ENCODE results near the gene PHACTR3. TPM values are rescaled to one million over a fixed set of nuclear protein-coding genes. Genes with fewer than 3 reads are reported as not detected.

Gene PHACTR3
- total RNA-seq, 4 donors from 2014 or later = 0.66 to 7.8 TPM; not detected in 2

DNA sequence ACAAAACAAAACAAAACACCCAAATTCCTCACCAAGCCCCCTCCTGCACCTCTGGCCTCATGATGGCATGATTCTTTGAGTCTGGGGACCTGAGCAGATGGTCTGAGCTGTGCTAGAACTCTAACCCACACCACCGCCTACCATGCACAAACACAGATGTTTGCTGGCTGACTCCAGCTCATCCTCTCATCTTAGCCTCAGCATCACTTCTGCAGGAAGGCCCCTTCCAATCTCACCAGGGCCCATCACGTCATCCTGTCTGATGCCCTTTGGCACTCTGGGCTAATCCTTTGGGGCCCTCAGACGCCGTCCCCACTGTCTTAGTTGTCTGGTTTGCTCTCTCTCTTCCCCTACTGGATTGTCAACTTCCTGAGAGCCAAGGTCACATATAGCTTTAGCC is 85.8 kb downstream of the PHACTR3 start:
- TF ChIP-seq, protein P1, sequence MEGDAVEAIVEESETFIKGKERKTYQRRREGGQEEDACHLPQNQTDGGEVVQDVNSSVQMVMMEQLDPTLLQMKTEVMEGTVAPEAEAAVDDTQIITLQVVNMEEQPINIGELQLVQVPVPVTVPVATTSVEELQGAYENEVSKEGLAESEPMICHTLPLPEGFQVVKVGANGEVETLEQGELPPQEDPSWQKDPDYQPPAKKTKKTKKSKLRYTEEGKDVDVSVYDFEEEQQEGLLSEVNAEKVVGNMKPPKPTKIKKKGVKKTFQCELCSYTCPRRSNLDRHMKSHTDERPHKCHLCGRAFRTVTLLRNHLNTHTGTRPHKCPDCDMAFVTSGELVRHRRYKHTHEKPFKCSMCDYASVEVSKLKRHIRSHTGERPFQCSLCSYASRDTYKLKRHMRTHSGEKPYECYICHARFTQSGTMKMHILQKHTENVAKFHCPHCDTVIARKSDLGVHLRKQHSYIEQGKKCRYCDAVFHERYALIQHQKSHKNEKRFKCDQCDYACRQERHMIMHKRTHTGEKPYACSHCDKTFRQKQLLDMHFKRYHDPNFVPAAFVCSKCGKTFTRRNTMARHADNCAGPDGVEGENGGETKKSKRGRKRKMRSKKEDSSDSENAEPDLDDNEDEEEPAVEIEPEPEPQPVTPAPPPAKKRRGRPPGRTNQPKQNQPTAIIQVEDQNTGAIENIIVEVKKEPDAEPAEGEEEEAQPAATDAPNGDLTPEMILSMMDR (IDR thresholded peaks at IDR 0.05; ENCODE audit: low read depth) = no peak

DNA sequence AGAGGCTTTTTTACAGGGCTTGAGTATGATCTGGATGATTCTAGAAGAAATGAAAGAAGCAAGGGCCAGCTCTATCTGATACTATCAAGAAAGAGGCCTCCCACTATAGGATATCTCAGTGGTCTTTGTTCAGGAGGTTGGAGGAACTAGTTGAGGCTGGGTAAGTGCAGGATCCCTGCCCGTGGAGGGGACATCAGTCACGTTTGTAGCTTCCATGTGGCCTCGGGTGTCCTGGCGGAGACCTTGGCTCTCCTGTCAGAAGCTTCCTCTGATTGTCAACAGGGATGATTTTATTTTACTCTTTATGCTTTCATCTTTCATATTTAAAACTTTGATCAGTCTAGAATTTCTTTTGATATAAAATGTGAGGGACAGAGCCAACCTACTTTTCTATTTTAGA is 86.6 kb downstream of the PHACTR3 start:
- TF ChIP-seq, protein P1 (IDR thresholded peaks at IDR 0.05; ENCODE audit: low read depth) = no peak

DNA sequence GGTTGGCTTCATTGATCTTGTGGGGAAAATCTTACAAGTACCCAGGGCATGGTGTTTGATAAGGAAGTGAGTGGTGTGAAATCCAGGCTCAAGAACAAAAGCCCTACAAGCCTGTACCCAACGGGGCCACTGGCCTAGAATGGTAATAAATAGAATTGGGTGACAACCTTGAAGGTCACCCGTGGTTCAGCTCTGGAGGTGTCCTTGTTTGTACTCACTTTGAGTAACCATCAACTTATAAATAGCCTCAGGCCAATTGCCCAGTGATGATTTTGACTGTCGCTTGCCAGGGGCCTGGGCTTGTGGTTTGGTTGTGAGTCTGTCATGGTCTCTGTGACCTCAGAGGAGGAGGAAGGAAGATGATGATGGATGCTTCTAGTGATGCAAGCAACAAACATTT is 87.8 kb downstream of the PHACTR3 start:
- TF ChIP-seq, protein P1 (IDR thresholded peaks at IDR 0.05; ENCODE audit: low read depth) = no peak

DNA sequence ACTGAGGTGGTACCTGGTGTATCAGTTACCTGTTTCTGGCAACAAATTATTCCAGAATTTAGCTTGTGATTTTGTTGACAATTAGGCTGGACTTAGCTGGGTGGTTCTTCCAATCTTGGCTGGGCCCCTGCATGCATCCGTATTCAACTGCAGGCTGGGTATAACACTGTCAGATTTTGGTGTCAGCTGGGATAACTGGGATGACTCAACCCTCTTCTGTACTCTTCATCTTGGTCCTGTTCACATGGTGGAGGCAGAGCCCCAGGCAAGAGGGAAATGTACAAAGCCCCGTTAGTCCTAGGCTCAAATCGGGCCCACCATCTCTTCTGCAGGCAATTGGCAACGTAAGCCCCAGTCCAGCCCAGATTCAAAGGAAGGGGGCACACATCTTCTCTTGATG is 89.2 kb downstream of the PHACTR3 start:
- TF ChIP-seq, protein P1 (IDR thresholded peaks at IDR 0.05; ENCODE audit: low read depth) = no peak

DNA sequence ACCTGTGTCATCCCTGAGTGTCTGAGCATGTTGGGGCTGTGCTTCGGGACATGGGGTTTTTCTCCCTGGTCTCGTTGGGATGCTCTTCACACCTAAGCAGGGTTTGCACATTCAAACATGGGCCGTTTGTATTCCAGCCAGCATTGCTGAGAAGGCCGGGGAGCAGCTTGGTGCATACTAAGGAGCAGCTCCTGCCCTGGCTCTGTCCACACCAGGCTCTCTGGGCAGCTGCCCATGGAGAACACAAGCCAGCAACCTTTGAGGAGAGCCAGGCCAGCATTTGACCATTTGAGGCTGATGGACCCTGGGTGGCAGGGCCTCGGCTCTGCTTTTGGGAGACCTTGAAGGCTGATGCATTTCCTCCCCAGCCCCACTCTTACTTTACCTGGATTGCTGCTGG is 92.1 kb downstream of the PHACTR3 start:
- TF ChIP-seq, protein P1 (IDR thresholded peaks at IDR 0.05; ENCODE audit: low read depth) = no peak

DNA sequence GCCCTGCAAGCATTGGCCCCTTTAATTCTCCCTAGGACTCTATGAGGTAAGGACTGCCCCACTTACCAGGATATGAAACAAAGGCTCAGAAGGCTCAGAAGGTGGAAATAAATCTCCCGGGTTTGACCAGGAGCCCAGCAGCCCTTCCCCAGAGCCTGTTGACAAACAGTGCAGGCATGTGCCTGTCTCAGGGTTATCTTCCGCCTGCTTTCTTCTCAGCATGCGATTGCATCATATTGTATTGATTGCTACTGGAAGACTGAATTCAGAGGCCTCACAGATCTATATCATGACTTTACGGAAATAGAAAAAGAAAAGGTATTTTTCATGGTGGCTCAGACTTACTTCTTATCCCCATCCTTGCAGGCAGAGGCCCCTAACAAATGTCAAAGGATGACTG is 92.7 kb downstream of the PHACTR3 start:
- TF ChIP-seq, protein P1 (IDR thresholded peaks at IDR 0.05; ENCODE audit: low read depth) = no peak

DNA sequence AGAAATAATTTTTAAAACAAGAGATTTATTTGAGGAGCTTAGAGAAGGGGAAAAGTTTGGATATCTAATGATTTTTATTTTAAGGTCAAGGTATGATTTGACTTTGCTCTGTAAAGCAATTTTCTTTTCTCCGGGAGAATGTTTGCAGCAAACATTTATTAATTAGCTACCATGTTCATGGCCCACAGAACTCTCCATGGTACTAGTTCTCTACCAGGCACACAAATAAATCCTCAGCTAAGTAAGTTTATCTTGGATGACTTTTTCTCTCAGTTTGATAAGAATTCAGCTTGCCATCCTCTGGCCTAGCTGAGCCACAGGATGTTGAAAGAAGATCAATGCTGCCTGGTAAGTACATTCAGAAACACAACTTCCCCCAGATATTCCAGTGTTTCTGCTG is 94.3 kb downstream of the PHACTR3 start:
- TF ChIP-seq, protein P1 (IDR thresholded peaks at IDR 0.05; ENCODE audit: low read depth) = no peak

All from subcutaneous adipose tissue (tissue), 4 donors.